Spleen (tissue), 11 donors: ENCODE measurements around the gene C12orf76. TPM values are rescaled to one million over a fixed set of nuclear protein-coding genes. Genes with fewer than 3 reads are reported as not detected.

Experiments
- DNase-seq: peaks from one replicate; pipeline ENCODE4 v3.0.0-alpha.2; 2020
- H3K27ac ChIP-seq, 8 donors: fragments of 200-600 bp; sonication (generic) in 7 of 8; 1 replicate in 4 of 8; 2 replicates in 4 of 8; pipeline versions ENCODE4 v1.5.0 to v1.8.0; 2016 to 2021; ENCODE audit warnings: inconsistent platforms in 4 of 8, mild to moderate bottlenecking in 4 of 8, moderate library complexity in 1 of 8
- H3K27me3 ChIP-seq, 7 donors: fragments of 200-600 bp; sonication (generic) in 6 of 7; replicated peaks in 1 of 7; 1 replicate in 4 of 7; 2 replicates in 3 of 7; pipeline versions ENCODE4 v1.5.0 to v1.8.0; 2016 to 2021; ENCODE audit warnings: inconsistent platforms in 3 of 7, mild to moderate bottlenecking in 1 of 7
- H3K36me3 ChIP-seq, 6 donors: fragments of 200-600 bp; sonication (generic) in 5 of 6; 1 replicate in 4 of 6; 2 replicates in 2 of 6; pipeline versions ENCODE4 v1.5.0 to v1.8.0; 2016 to 2021; ENCODE audit warnings: inconsistent platforms in 2 of 6
- H3K4me1 ChIP-seq, 6 donors: fragments of 200-600 bp; sonication (generic) in 5 of 6; 1 replicate in 3 of 6; 2 replicates in 3 of 6; pipeline versions ENCODE4 v1.5.0 to v1.8.0; 2016 to 2021; ENCODE audit warnings: inconsistent platforms in 3 of 6
- H3K4me3 ChIP-seq, 8 donors: fragments of 200-600 bp; sonication (generic) in 7 of 8; 1 replicate in 4 of 8; 2 replicates in 4 of 8; pipeline versions ENCODE4 v1.5.0 to v1.8.0; 2016 to 2021; ENCODE audit warnings: inconsistent platforms in 4 of 8, mild to moderate bottlenecking in 4 of 8, moderate library complexity in 2 of 8
- H3K9me3 ChIP-seq, 8 donors: fragments of 200-600 bp; sonication (generic) in 7 of 8; 1 replicate in 4 of 8; 2 replicates in 4 of 8; pipeline versions ENCODE4 v1.5.0 to v1.8.0; 2016 to 2021; ENCODE audit warnings: inconsistent platforms in 4 of 8
- CTCF ChIP-seq, 11 experiments: fragments of 200-600 bp in 7 of 11; fragments of 450-650 bp in 4 of 11; sonication (generic) in 4 of 11; IDR thresholded peaks in 8 of 11; conservative IDR thresholded peaks in 3 of 11; 1 replicate in 7 of 11; 2 replicates in 4 of 11; pipeline versions ENCODE4 v1.4.0 to v1.8.0; 2016 to 2021; ENCODE audit warnings: antibody characterized with exemption in 11 of 11, inconsistent platforms in 4 of 11, mild to moderate bottlenecking in 1 of 11
- POLR2A ChIP-seq, 3 donors: fragments of 450-650 bp; IDR thresholded peaks; one replicate each; pipeline ENCODE4 v1.5.1; 2017; ENCODE audit warnings: antibody characterized with exemption in 3 of 3, mild to moderate bottlenecking in 1 of 3
- POLR2AphosphoS5 ChIP-seq, 3 donors: sonication (generic); formaldehyde crosslinking; IDR thresholded peaks; one replicate each; pipeline ENCODE4 v1.5.1; 2017; ENCODE audit warnings: antibody characterized with exemption in 3 of 3
- WGBS, 5 donors: extraction: QIAGEN DNeasy Blood & Tissue Kit in 3 of 5; methylation state at CpG; one replicate each; pipeline versions ENCODE4 v1.1.5 to v1.1.7; 2013 to 2018; 5-methylcytosine and 5-hydroxymethylcytosine counted together
- intact Hi-C: fragments of 100-400 bp; cut with DNase I; formaldehyde crosslinking; loops from one replicate; pipeline ENCODE4 v1.15.0; 2023; ENCODE audit warnings: low total_unique reads
- polyA plus RNA-seq, 3 donors: library from polyadenylated mRNA; stranded (reverse); fragments of 200-250 nt; gene quantifications; one replicate each; pipeline ENCODE4 v1.2.1, GENCODE V29; 2013
- total RNA-seq, 7 donors: library from RNA; depleted of rRNA in 3 of 7; stranded (reverse); fragments of >200 nt in 3 of 7; fragmentation: NEBNext Ultra II Directional in 4 of 7; extraction: Animal tissue kit (Norgen Biotek cat#: 25700) in 4 of 7; gene quantifications; one replicate each; pipeline versions ENCODE4 v1.1.0 to v1.2.1, GENCODE V29; 2016 to 2021
- donor health status: healthy with polysubstance abuse.
- donor health status: DM: no; HTN: no; CAD: no; lungs with moderate emphysema.
- donor health status: DM: no; HTN: no; CAD: no.
- donor health status: Bipolar disorder and iron deficiency.
- donor health status: healthy.
- donor health status: DM: no; HTN: no; CAD: no.
- donor health status: DM: yes; HTN: yes; CAD: no.

The C12orf76 gene
- total and polyA plus RNA-seq, 10 donors, result 12.9 to 21.5 (median 17.1) TPM

GRCh38 chr12:110080410-110080809, 32.1 kb upstream of the C12orf76 start:
- no peaks in the 10 kb centered on the region for H3K36me3 ChIP-seq
- no peaks in the 10 kb centered on the region for H3K9me3 ChIP-seq
- no peak for DNase-seq
- H3K27me3 ChIP-seq, result no peaks in the 10 kb centered on the region
- H3K27ac ChIP-seq, result peak overlapping the region in 6 of 8 donors; percentile 82 to 91 (median 86)
- H3K4me1 ChIP-seq, result peaks cover 7 to 26% (median 17%) of the 10 kb centered on the region in 6 donors
- intact Hi-C loops, result no loop called here
- TF ChIP-seq POLR2A (IDR thresholded peaks at IDR 0.05) (no peak), CTCF (IDR thresholded peaks at IDR 0.05 in 8 of 11, conservative IDR thresholded peaks at IDR 0.05 in 3 of 11) (no peak), POLR2AphosphoS5 (IDR thresholded peaks at IDR 0.05) (no peak)
- WGBS, 5 donors, result 81 to 86% (median 85%) methylated on average over 7 of the region's 7 CpGs
- H3K4me3 ChIP-seq, result peak overlapping the region in 3 of 8 donors; percentile 16 to 63 (median 21)

- Histone ChIP-seq H3K27ac (peak overlapping the region; percentile 82 to 92 (median 86)), H3K27me3 (no peaks in the 10 kb centered on the region), H3K4me3 (peak overlapping the region in 7 of 8 donors; percentile 16 to 63 (median 22)), H3K9me3 (no peaks in the 10 kb centered on the region), H3K4me1 (peaks cover 7 to 26% (median 17%) of the 10 kb centered on the region in 6 donors), H3K36me3 (no peaks in the 10 kb centered on the region)
- 50 to 54% (median 53%) methylated on average over 24 of the region's 24 CpGs for WGBS, 5 donors
- intact Hi-C loops, result no loop called here
- TF ChIP-seq POLR2A (IDR thresholded peaks at IDR 0.05) (peak in 1 of 3 donors; percentile 13), POLR2AphosphoS5 (IDR thresholded peaks at IDR 0.05) (peak in 1 of 3 donors; percentile 68), CTCF (IDR thresholded peaks at IDR 0.05 in 8 of 11, conservative IDR thresholded peaks at IDR 0.05 in 3 of 11) (no peak)
- peak; percentile 89 for DNase-seq
Measured at GRCh38 chr12:110079477-110080400, 31.4 kb upstream of the C12orf76 start.

- H3K27ac ChIP-seq, result no peak overlapping the region
- peaks cover 9 to 39% (median 29%) of the 10 kb centered on the region in 6 donors for H3K4me1 ChIP-seq
- no peaks in the 10 kb centered on the region for H3K9me3 ChIP-seq
- no peak overlapping the region for H3K4me3 ChIP-seq
- no peaks in the 10 kb centered on the region for H3K36me3 ChIP-seq
- no peak for TF ChIP-seq POLR2A (IDR thresholded peaks at IDR 0.05)
- no peak for TF ChIP-seq POLR2AphosphoS5 (IDR thresholded peaks at IDR 0.05)
- TF ChIP-seq CTCF (IDR thresholded peaks at IDR 0.05 in 8 of 11, conservative IDR thresholded peaks at IDR 0.05 in 3 of 11), result no peak
- no peaks in the 10 kb centered on the region for H3K27me3 ChIP-seq
- no peak for DNase-seq
- WGBS, 5 donors, result 72 to 87% (median 82%) methylated on average over 4 of the region's 4 CpGs
- intact Hi-C loops, result no loop called here
Measured at GRCh38 chr12:110077800-110078199, 29.5 kb upstream of the C12orf76 start.

- no peaks in the 10 kb centered on the region for H3K9me3 ChIP-seq
- intact Hi-C loops, result no loop called here
- H3K4me1 ChIP-seq, result peaks cover 9 to 43% (median 32%) of the 10 kb centered on the region in 6 donors
- 95 to 100% (median 99%) methylated on average over 1 of the region's 1 CpG for WGBS, 5 donors
- no peaks in the 10 kb centered on the region for H3K27me3 ChIP-seq
- no peak for DNase-seq
- H3K27ac ChIP-seq, result no peak overlapping the region
- no peaks in the 10 kb centered on the region for H3K36me3 ChIP-seq
- TF ChIP-seq POLR2AphosphoS5 (IDR thresholded peaks at IDR 0.05), result no peak
- TF ChIP-seq CTCF (IDR thresholded peaks at IDR 0.05 in 8 of 11, conservative IDR thresholded peaks at IDR 0.05 in 3 of 11), result no peak
- no peak for TF ChIP-seq POLR2A (IDR thresholded peaks at IDR 0.05)
- no peak overlapping the region for H3K4me3 ChIP-seq
Measured at GRCh38 chr12:110075880-110076279, 27.6 kb upstream of the C12orf76 start.
